RWPE1 (cell line): ENCODE results near the gene ZEB2.

Source experiments
- CTCF ChIA-PET: fragments of 350-600 bp; sonication (Branson Sonifier 250); formaldehyde crosslinking; extraction: SDS; loops from one replicate; lab custom pipeline; 2021; lab: Yijun Ruan, JAX
- POLR2A ChIA-PET: fragments of 400-600 bp; formaldehyde crosslinking; extraction: SDS; loops from one replicate; lab custom pipeline; 2020; ENCODE audit warnings: antibody characterized with exemption; ENCODE audit not compliant: low non-redundant PET; lab: Yijun Ruan, JAX
- DNase-seq: peaks from one replicate; pipeline ENCODE4 v3.0.0; 2012; ENCODE audit warnings: low spot score
- H3K27ac ChIP-seq: fragments of 450-650 bp; 2 replicates; pipeline ENCODE4 v1.5.1; 2017
- TF ChIP-seq, protein P1 (sequence below): fragments of 450-650 bp; conservative IDR thresholded peaks from 2 replicates; pipeline ENCODE4 v1.5.1; 2017; ENCODE audit warnings: low read depth, mild to moderate bottlenecking

Gene ZEB2

GRCh38 chr2:144356402-144356801 lies 163.5 kb downstream of the ZEB2 start:
- ChIA-PET POLR2A (no interaction called here), CTCF (interaction anchor here (0.5 kb wide), 1 partner anchor 230 kb away, joined by 7 read pairs; no protein-coding TSS in a partner anchor)
- DNase-seq: no peak
- no peak overlapping the region for H3K27ac ChIP-seq
- TF ChIP-seq, protein P1, sequence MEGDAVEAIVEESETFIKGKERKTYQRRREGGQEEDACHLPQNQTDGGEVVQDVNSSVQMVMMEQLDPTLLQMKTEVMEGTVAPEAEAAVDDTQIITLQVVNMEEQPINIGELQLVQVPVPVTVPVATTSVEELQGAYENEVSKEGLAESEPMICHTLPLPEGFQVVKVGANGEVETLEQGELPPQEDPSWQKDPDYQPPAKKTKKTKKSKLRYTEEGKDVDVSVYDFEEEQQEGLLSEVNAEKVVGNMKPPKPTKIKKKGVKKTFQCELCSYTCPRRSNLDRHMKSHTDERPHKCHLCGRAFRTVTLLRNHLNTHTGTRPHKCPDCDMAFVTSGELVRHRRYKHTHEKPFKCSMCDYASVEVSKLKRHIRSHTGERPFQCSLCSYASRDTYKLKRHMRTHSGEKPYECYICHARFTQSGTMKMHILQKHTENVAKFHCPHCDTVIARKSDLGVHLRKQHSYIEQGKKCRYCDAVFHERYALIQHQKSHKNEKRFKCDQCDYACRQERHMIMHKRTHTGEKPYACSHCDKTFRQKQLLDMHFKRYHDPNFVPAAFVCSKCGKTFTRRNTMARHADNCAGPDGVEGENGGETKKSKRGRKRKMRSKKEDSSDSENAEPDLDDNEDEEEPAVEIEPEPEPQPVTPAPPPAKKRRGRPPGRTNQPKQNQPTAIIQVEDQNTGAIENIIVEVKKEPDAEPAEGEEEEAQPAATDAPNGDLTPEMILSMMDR: no peak

GRCh38 chr2:144354953-144355352 lies 165.0 kb downstream of the ZEB2 start:
- ChIA-PET POLR2A (no interaction called here), CTCF (no interaction called here)
- DNase-seq: no peak
- TF ChIP-seq, protein P1: no peak
- H3K27ac ChIP-seq: no peak overlapping the region

DNA sequence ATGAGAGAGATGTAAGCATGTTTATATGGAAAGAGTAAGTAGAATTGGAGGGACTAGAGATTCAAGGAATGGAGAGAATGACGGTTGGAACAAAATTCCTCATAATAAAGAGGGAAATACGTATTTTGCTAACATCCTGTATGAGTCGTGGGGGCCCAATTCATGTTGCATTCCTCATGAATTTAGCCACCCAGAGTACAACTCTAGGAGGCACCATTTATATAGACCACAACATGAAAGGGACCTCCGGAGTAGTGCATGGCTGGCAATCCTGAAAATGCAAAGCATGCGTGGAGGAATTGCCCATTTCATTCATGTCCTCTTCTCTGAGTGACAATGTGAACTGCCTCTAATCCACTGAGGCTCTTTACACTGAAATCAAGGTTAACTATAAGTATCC lies 168.2 kb downstream of the ZEB2 start:
- TF ChIP-seq, protein P1: no peak
- ChIA-PET POLR2A (no interaction called here), CTCF (no interaction called here)
- H3K27ac ChIP-seq: no peak overlapping the region
- no peak for DNase-seq

- CTCF ChIA-PET: no interaction called here
- TF ChIP-seq, protein P1: no peak
- H3K27ac ChIP-seq: no peak overlapping the region
- POLR2A ChIA-PET: no interaction called here
- DNase-seq: no peak
These were observed 169.6 kb downstream of the ZEB2 start for GRCh38 chr2:144350151-144350802.

DNA sequence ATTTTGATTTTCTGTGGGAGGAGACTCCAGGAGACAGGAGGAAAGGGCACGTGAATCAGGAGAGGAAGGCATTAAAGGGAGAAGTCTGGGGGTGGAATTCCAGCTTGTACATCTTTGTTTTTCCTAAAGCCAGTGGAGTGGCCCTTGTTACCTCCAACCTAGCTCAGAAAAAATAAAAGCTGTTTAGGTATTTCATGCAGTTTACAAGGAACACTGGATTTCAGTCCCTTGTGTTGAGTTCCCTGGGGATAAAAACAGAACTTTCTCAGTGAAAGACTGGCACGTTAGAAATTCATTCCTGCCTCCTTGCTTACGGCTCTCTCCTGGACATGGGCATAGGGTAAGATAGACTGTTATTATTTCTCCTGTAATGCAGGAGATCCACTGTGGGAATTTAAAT lies 170.2 kb downstream of the ZEB2 start:
- H3K27ac ChIP-seq: no peak overlapping the region
- TF ChIP-seq, protein P1: no peak
- ChIA-PET POLR2A (no interaction called here), CTCF (no interaction called here)
- no peak for DNase-seq

GRCh38 chr2:144348846-144349245 lies 171.1 kb downstream of the ZEB2 start:
- no peak for DNase-seq
- ChIA-PET CTCF (interaction anchor here (0.6 kb wide), 1 partner anchor 754 kb away, joined by 3 read pairs; no protein-coding TSS in a partner anchor), POLR2A (no interaction called here)
- no peak overlapping the region for H3K27ac ChIP-seq
- TF ChIP-seq, protein P1: no peak
